K562 (cell line): ENCODE data around the gene TMEM92. TPM values are rescaled to one million over a fixed set of nuclear protein-coding genes. Genes with fewer than 3 reads are reported as not detected.

Source experiments
- ATAC-seq: fragments of 200-7000 bp; cut with Tn5 transposase; 3 replicates; pipeline ENCODE4 v1.9.1; 2020; ENCODE audit warnings: moderate library complexity
- BruUV-seq: library from RNA; stranded (reverse); fragments of 400-500 nt; replicated peaks from 2 replicates; lab custom pipeline; 2021; lab: Mats Ljungman, UMichigan
- CTCF ChIA-PET: fragments of 300-600 bp; formaldehyde crosslinking; extraction: SDS; loops from one replicate; lab custom pipeline; 2021; ENCODE audit warnings: low intra/inter-chr PET ratio; lab: Yijun Ruan, JAX
- POLR2A ChIA-PET: fragments of 300-600, 350-650 bp; sonication (Branson Sonifier 250); formaldehyde crosslinking; extraction: SDS; loops from one replicate; lab custom pipeline; 2021; ENCODE audit warnings: antibody characterized with exemption, inconsistent platforms; lab: Yijun Ruan, JAX
- DNase-seq, 4 experiments: peaks; one replicate each; pipeline versions ENCODE4 v3.0.0 to v3.0.0-alpha.2; 2011 to 2018; ENCODE audit warnings: low spot score in 3 of 4, mixed read lengths in 3 of 4; ENCODE audit errors: extremely low read depth in 1 of 4
- FAIRE-seq: peaks from 2 replicates; lab custom pipeline; 2011; peaks lifted over from hg19 to GRCh38; lab: Jason Lieb, UNC
- H2AFZ ChIP-seq: 2 replicates; pipeline ENCODE4 v1.6.0; 2011; ENCODE audit warnings: low read depth, low read length, control low read depth, inconsistent platforms
- H3K27ac ChIP-seq: fragments of 200-600 bp; 3 replicates; pipeline ENCODE4 v1.8.0; 2011; ENCODE audit warnings: low read depth, mild to moderate bottlenecking, control low read depth, inconsistent platforms, low read length, moderate library complexity, mixed read lengths; ENCODE audit errors: extremely low read depth
- H3K27me3 ChIP-seq, 2 experiments: fragments of 300-600 bp in 1 of 2; 2 replicates in 1 of 2; 3 replicates in 1 of 2; pipeline versions ENCODE4 v1.6.0 to v1.8.0; 2011; ENCODE audit warnings: inconsistent platforms in 2 of 2, low read length in 2 of 2, mild to moderate bottlenecking in 1 of 2, mixed read lengths in 1 of 2, moderate library complexity in 1 of 2; ENCODE audit not compliant: control insufficient read depth in 2 of 2, insufficient read depth in 2 of 2
- H3K36me3 ChIP-seq: fragments of 300-600 bp; 3 replicates; pipeline ENCODE4 v1.8.0; 2011; ENCODE audit warnings: mild to moderate bottlenecking, low read length, inconsistent platforms; ENCODE audit not compliant: control insufficient read depth, insufficient read depth
- H3K4me1 ChIP-seq, 2 experiments: fragments of 200-600 bp in 1 of 2; replicated peaks in 1 of 2; 2 replicates in 1 of 2; 3 replicates in 1 of 2; pipeline versions ENCODE4 v1.5.1 to v1.8.0; 2011; ENCODE audit warnings: inconsistent platforms in 2 of 2, low read length in 2 of 2, mild to moderate bottlenecking in 1 of 2, mixed read lengths in 1 of 2, moderate library complexity in 1 of 2; ENCODE audit not compliant: control insufficient read depth in 2 of 2, insufficient read depth in 2 of 2
- H3K4me2 ChIP-seq: 2 replicates; pipeline ENCODE4 v1.6.1; 2011; ENCODE audit warnings: low read length, control low read depth, inconsistent platforms, mixed read lengths; ENCODE audit not compliant: insufficient read depth
- H3K4me3 ChIP-seq: fragments of 200-600 bp; sonication (generic), shearing (Covaris generic); 2 replicates; pipeline ENCODE4 v1.5.1; 2016; ENCODE audit warnings: control low read depth, inconsistent platforms
- H3K79me2 ChIP-seq: fragments of 200-600 bp; 3 replicates; pipeline ENCODE4 v1.8.0; 2011; ENCODE audit warnings: low read length, inconsistent platforms; ENCODE audit not compliant: control insufficient read depth, insufficient read depth
- H3K9ac ChIP-seq, 2 experiments: 2 replicates each; pipeline versions ENCODE4 v1.6.0 to v1.6.1; 2011; ENCODE audit warnings: low read depth in 2 of 2, low read length in 2 of 2, control low read depth in 1 of 2, inconsistent platforms in 1 of 2, mild to moderate bottlenecking in 1 of 2, mixed read lengths in 1 of 2; ENCODE audit not compliant: insufficient read depth in 1 of 2
- H3K9me1 ChIP-seq: one replicate; pipeline ENCODE4 v1.6.0; 2011; ENCODE audit warnings: inconsistent platforms, mild to moderate bottlenecking, low read length, moderate library complexity; ENCODE audit not compliant: control insufficient read depth, insufficient read depth
- H3K9me3 ChIP-seq: replicated peaks from 2 replicates; pipeline ENCODE4 v1.5.1; 2011; ENCODE audit warnings: low read depth, low read length, inconsistent platforms; ENCODE audit not compliant: control insufficient read depth, insufficient read depth
- H4K20me1 ChIP-seq: replicated peaks from 2 replicates; pipeline ENCODE4 v1.6.1; 2011; ENCODE audit warnings: low read length, inconsistent platforms, mixed read lengths; ENCODE audit not compliant: control insufficient read depth, insufficient read depth
- BCL6 ChIP-seq: fragments of 250-450 bp; sonication (Bioruptor Pico); IDR thresholded peaks from 2 replicates; pipeline ENCODE4 v1.4.0; 2020
- BRD9 ChIP-seq: fragments of 450-650 bp; IDR thresholded peaks from 2 replicates; pipeline ENCODE4 v1.6.1; 2018; ENCODE audit warnings: low read depth; ENCODE audit not compliant: partially characterized antibody
- CCAR2 ChIP-seq: fragments of 200-400 bp; formaldehyde crosslinking; IDR thresholded peaks from 2 replicates; pipeline ENCODE4 v1.6.1; 2017; ENCODE audit warnings: mild to moderate bottlenecking, low read depth, low read length
- DPF2 ChIP-seq: fragments of 450-650 bp; IDR thresholded peaks from 2 replicates; pipeline ENCODE4 v1.6.1; 2016
- GTF3C2 ChIP-seq: IDR thresholded peaks from 3 replicates; pipeline ENCODE4 v1.6.1; 2011; ENCODE audit warnings: borderline replicate concordance, mild to moderate bottlenecking, moderate library complexity; ENCODE audit not compliant: insufficient read length; ENCODE audit errors: extremely low read depth
- MTA3 ChIP-seq: fragments of 450-650 bp; formaldehyde crosslinking; IDR thresholded peaks from 2 replicates; pipeline ENCODE4 v1.6.1; 2017; ENCODE audit warnings: mild to moderate bottlenecking, borderline replicate concordance
- POLR2AphosphoS2 ChIP-seq: IDR thresholded peaks from 2 replicates; pipeline ENCODE4 v1.6.1; 2012; ENCODE audit warnings: low read length, improper control_type of control experiment
- SMARCA5 ChIP-seq: fragments of 450-650 bp; IDR thresholded peaks from 2 replicates; pipeline ENCODE4 v1.6.1; 2016
- THAP12 ChIP-seq: fragments of 250-450 bp; sonication (Bioruptor Pico); IDR thresholded peaks from 2 replicates; pipeline ENCODE4 v1.9.0; 2021; ENCODE audit warnings: mild to moderate bottlenecking, inconsistent platforms
- TRIM24 ChIP-seq, 2 experiments: fragments of 450-650 bp; IDR thresholded peaks; 2 replicates each; pipeline ENCODE4 v1.6.1; 2016
- ZNF41 ChIP-seq: fragments of 250-450 bp; sonication (Bioruptor Pico); conservative IDR thresholded peaks from 2 replicates; pipeline ENCODE4 v1.4.0; 2020; ENCODE audit warnings: mild to moderate bottlenecking
- WGBS: fragments of 100-300 bp; shearing (Covaris generic); methylation state at CpG from one replicate; pipeline ENCODE4 v1.1.6; 2016; ENCODE audit warnings: low coverage, mixed read lengths; ENCODE audit not compliant: insufficient coverage; ENCODE audit errors: missing lambda C conversion rate; 5-methylcytosine and 5-hydroxymethylcytosine counted together
- in situ Hi-C: fragments of 300-500 bp; cut with MboI; formaldehyde crosslinking; loops from 4 replicates; pipeline ENCODE4 v1.15.0; 2018; ENCODE audit warnings: inconsistent platforms, mixed read lengths
- intact Hi-C: fragments of 100-400 bp; cut with micrococcal nuclease; formaldehyde crosslinking; loops from 2 replicates; pipeline ENCODE4 v1.14.2; 2022
- polyA plus RNA-seq, 8 experiments: library from polyadenylated mRNA; depleted of rRNA in 4 of 8; stranded (reverse) in 5 of 8; unstranded in 3 of 8; fragments of >200 nt; fragmentation: Nextera tagmentation in 2 of 8; fragmentation: Illumina TruSeq in 1 of 8; extraction: Ambion mirVana in 2 of 8; extraction: Trizol in 1 of 8; gene quantifications; 2 replicates each; pipeline versions ENCODE4 v1.2.1 to v1.2.3, GENCODE V29; 2011 to 2014; ENCODE audit warnings: inconsistent platforms in 1 of 8, missing spikeins in 1 of 8
- total RNA-seq, 7 experiments: library from RNA; depleted of rRNA in 6 of 7; stranded (reverse); fragments of >200 nt in 6 of 7; fragmentation: Illumina TruSeq in 2 of 7; extraction: Trizol in 2 of 7; gene quantifications; 2 replicates each; pipeline versions ENCODE4 v1.2.1 to v1.2.3, GENCODE V29; 2011 to 2021; ENCODE audit warnings: low replicate concordance in 1 of 7

TMEM92 gene
- total and polyA plus RNA-seq, 9 of the 15 experiments (the other 6 are each of a cell fraction or from before 2014, with no cell fraction given): 0.14 to 2.1 (median 0.40) TPM

GRCh38 chr17:50328363-50329325 is 54.4 kb downstream of the TMEM92 start:
- in situ Hi-C loops: no loop called here
- no peak for FAIRE-seq
- ChIA-PET CTCF (no interaction called here), POLR2A (interaction anchor here (0.8 kb wide), 1 partner anchor 20 kb away, joined by 3 read pairs; no protein-coding TSS in a partner anchor)
- no peak overlapping the region for H3K4me3 ChIP-seq
- H3K79me2 ChIP-seq: no peaks in the 10 kb centered on the region
- no TSS peak for BruUV-seq
- H3K27me3 ChIP-seq: peaks cover 25 to 56% of the 10 kb centered on the region in 2 experiments
- no peaks in the 10 kb centered on the region for H3K9me3 ChIP-seq
- no peaks in the 10 kb centered on the region for H4K20me1 ChIP-seq
- 26% methylated on average over 21 of the region's 21 CpGs for WGBS
- H3K9me1 ChIP-seq: no peaks in the 10 kb centered on the region
- H3K4me2 ChIP-seq: no peak overlapping the region
- no peak for ATAC-seq
- no peak overlapping the region for H3K27ac ChIP-seq
- H2AFZ ChIP-seq: no peak overlapping the region
- TF ChIP-seq MTA3 (no peak), SMARCA5 (no peak), THAP12 (CRISPR knock-in tag) (no peak), BRD9 (no peak), CCAR2 (no peak), ZNF41 (CRISPR knock-in tag) (no peak), DPF2 (no peak), POLR2AphosphoS2 (no peak), BCL6 (CRISPR knock-in tag) (no peak), GTF3C2 (no peak), TRIM24 (IDR thresholded peaks at IDR 0.05) (no peak)
- TF ChIP-seq, all 486 proteins: peak for 0
- peaks cover 0 to 3% of the 10 kb centered on the region in 2 experiments; a peak in 2 of 5 replicates for H3K4me1 ChIP-seq
- H3K36me3 ChIP-seq: no peaks in the 10 kb centered on the region
- no peak overlapping the region for H3K9ac ChIP-seq
- intact Hi-C loops: no loop called here
- no peak for DNase-seq
